Kidney (tissue), 14 donors: ENCODE results near the gene PLIN5. TPM values are rescaled to one million over a fixed set of nuclear protein-coding genes. Genes with fewer than 3 reads are reported as not detected.

Experiments
- DNase-seq, 5 donors: peaks; one replicate each; pipeline ENCODE4 v3.0.0-alpha.2; 2013 to 2020
- FAIRE-seq: peaks from 2 replicates; lab custom pipeline; 2012; peaks lifted over from hg19 to GRCh38; lab: Jason Lieb, UNC
- H3K27ac ChIP-seq, 2 donors: one replicate each; pipeline ENCODE4 v1.7.0; 2013; ENCODE audit warnings: low read depth in 2 of 2, low read length in 2 of 2, inconsistent platforms in 1 of 2
- H3K27me3 ChIP-seq: one replicate; pipeline ENCODE4 v1.7.1; 2013; ENCODE audit warnings: low read length, inconsistent platforms; ENCODE audit not compliant: control insufficient read depth, insufficient read depth
- H3K36me3 ChIP-seq, 3 donors: one replicate each; pipeline versions ENCODE4 v1.7.0 to v1.7.1; 2013; ENCODE audit warnings: low read length in 3 of 3, control low read depth in 1 of 3, inconsistent platforms in 1 of 3; ENCODE audit not compliant: insufficient read depth in 3 of 3, control insufficient read depth in 2 of 3
- H3K4me1 ChIP-seq, 3 donors: one replicate each; pipeline versions ENCODE4 v1.7.0 to v1.7.1; 2013; ENCODE audit warnings: low read length in 3 of 3, inconsistent platforms in 1 of 3, low read depth in 1 of 3; ENCODE audit not compliant: control insufficient read depth in 2 of 3, insufficient read depth in 2 of 3
- H3K4me3 ChIP-seq, 3 donors: one replicate each; pipeline versions ENCODE4 v1.7.0 to v1.8.1; 2013; ENCODE audit warnings: low read length in 3 of 3, control low read depth in 1 of 3, inconsistent platforms in 1 of 3
- H3K9ac ChIP-seq, 3 donors: one replicate each; pipeline versions ENCODE4 v1.7.0 to v1.7.1; 2013; ENCODE audit warnings: low read length in 3 of 3, control low read depth in 1 of 3, inconsistent platforms in 1 of 3
- H3K9me3 ChIP-seq, 3 donors: one replicate each; pipeline versions ENCODE4 v1.7.0 to v1.7.1; 2013; ENCODE audit warnings: low read length in 3 of 3, control low read depth in 1 of 3, inconsistent platforms in 1 of 3; ENCODE audit not compliant: control insufficient read depth in 2 of 3, insufficient read depth in 1 of 3
- CTCF ChIP-seq: IDR thresholded peaks from 3 replicates; pipeline ENCODE4 v1.5.1; 2012; ENCODE audit warnings: mild to moderate bottlenecking, moderate library complexity, borderline replicate concordance; ENCODE audit not compliant: insufficient read depth; ENCODE audit errors: extremely low read depth
- intact Hi-C: fragments of 100-400 bp; cut with DNase I; formaldehyde crosslinking; loops from one replicate; pipeline ENCODE4 v1.11.1; 2022
- polyA plus RNA-seq: library from polyadenylated mRNA; stranded (reverse); fragments of 350-450 nt; fragmentation: Illumina TruSeq; extraction: RNeasy Lipid Tissue Mini Kit (QIAGEN cat#74804); gene quantifications from one replicate; pipeline ENCODE4 v1.2.3, GENCODE V29; 2014; ENCODE audit warnings: low read depth, low replicate concordance; ENCODE audit not compliant: insufficient read depth
- total RNA-seq: library from RNA; stranded (reverse); fragmentation: NEBNext Ultra II Directional; extraction: Animal tissue kit (Norgen Biotek cat#: 25700); gene quantifications from one replicate; pipeline ENCODE4 v1.2.1, GENCODE V29; 2021
- donor health status: control.
- donor health status: control.
- donor health status: control.
- donor health status: control.
- donor health status: control.
- donor health status: DM: yes; HTN: yes; CAD: no.
- donor health status: Normal renal cell carcinoma (clear cell type).

PLIN5 gene
- total and polyA plus RNA-seq, 2 donors from 2014 or later: 21.2 to 30.7 TPM

- no peak for DNase-seq
- H3K27me3 ChIP-seq: no peaks in the 10 kb centered on the region
- no peaks in the 10 kb centered on the region for H3K9me3 ChIP-seq
- H3K27ac ChIP-seq: no peak overlapping the region
- TF ChIP-seq CTCF: no peak
- no peak overlapping the region for H3K9ac ChIP-seq
- H3K4me3 ChIP-seq: no peak overlapping the region
- FAIRE-seq: no peak
- peaks cover 0 to 2% (median 0%) of the 10 kb centered on the region in 3 donors for H3K4me1 ChIP-seq
- no peaks in the 10 kb centered on the region for H3K36me3 ChIP-seq
- intact Hi-C loops: no loop called here
Measured at GRCh38 chr19:4525563-4526002, 9.4 kb downstream of the PLIN5 start.

GRCh38 chr19:4524808-4525562, 10.0 kb downstream of the PLIN5 start:
- no peaks in the 10 kb centered on the region for H3K27me3 ChIP-seq

GRCh38 chr19:4523306-4524110, 11.5 kb downstream of the PLIN5 start:
- no peaks in the 10 kb centered on the region for H3K27me3 ChIP-seq
- FAIRE-seq: no peak
- intact Hi-C loops: no loop called here
- peaks cover 0 to 7% (median 0%) of the 10 kb centered on the region in 3 donors for H3K4me1 ChIP-seq
- H3K9ac ChIP-seq: no peak overlapping the region
- DNase-seq: peak in 1 of 5 donors; percentile 19
- H3K27ac ChIP-seq: no peak overlapping the region
- peak; percentile 63 for TF ChIP-seq CTCF
- H3K9me3 ChIP-seq: no peaks in the 10 kb centered on the region
- no peaks in the 10 kb centered on the region for H3K36me3 ChIP-seq
- no peak overlapping the region for H3K4me3 ChIP-seq

More at GRCh38 chr19:4524808-4525562, 10.0 kb downstream of the PLIN5 start:
- H3K9ac ChIP-seq: no peak overlapping the region
- H3K9me3 ChIP-seq: no peaks in the 10 kb centered on the region
- no peak overlapping the region for H3K27ac ChIP-seq
- FAIRE-seq (no peak), DNase-seq (peak in 2 of 5 donors; percentile 17 to 49)
- intact Hi-C loops: no loop called here
- TF ChIP-seq CTCF: peak; percentile 49
- H3K4me3 ChIP-seq: no peak overlapping the region
- H3K36me3 ChIP-seq: no peaks in the 10 kb centered on the region
- H3K4me1 ChIP-seq: peaks cover 0 to 2% (median 0%) of the 10 kb centered on the region in 3 donors
